Mesothelial cell of epicardium (in vitro differentiated cells): ENCODE results near the gene KLRF2. TPM values are rescaled to one million over a fixed set of nuclear protein-coding genes. Genes with fewer than 3 reads are reported as not detected.
A peak's percentile ranks its signal among the peaks of the same experiment; 100 is the strongest.
"Not testable (repeated sequence)": the region's sequence is repeated elsewhere in the genome, so short reads cannot be mapped to it uniquely, and the experiment has no call there.

ENCODE experiments used
- DNase-seq, 2 experiments: peaks; one replicate each; pipeline ENCODE4 v3.0.0; 2021; ENCODE audit warnings: low spot score in 2 of 2; ENCODE audit not compliant: unreplicated experiment in 2 of 2
- H3K27ac Mint-ChIP-seq: 2 replicates; pipeline ENCODE4 v1.8.0; 2021; ENCODE audit warnings: mixed read lengths
- H3K27me3 Mint-ChIP-seq: 2 replicates; pipeline ENCODE4 v1.8.0; 2021; ENCODE audit warnings: low read depth, mixed read lengths
- H3K36me3 Mint-ChIP-seq: 2 replicates; pipeline ENCODE4 v1.8.0; 2021; ENCODE audit warnings: mixed read lengths
- H3K4me1 Mint-ChIP-seq: 2 replicates; pipeline ENCODE4 v1.8.0; 2021; ENCODE audit warnings: mixed read lengths
- H3K4me3 Mint-ChIP-seq: 2 replicates; pipeline ENCODE4 v1.8.0; 2021; ENCODE audit warnings: mild to moderate bottlenecking, moderate library complexity, mixed read lengths
- H3K9me3 Mint-ChIP-seq: 2 replicates; pipeline ENCODE4 v1.8.0; 2021; ENCODE audit warnings: mixed read lengths
- CTCF ChIP-seq: fragments of 200-600 bp; sonication (generic); IDR thresholded peaks from one replicate; pipeline ENCODE4 v1.5.0; 2021; ENCODE audit warnings: antibody characterized with exemption; ENCODE audit not compliant: unreplicated experiment
- total RNA-seq: library from RNA; stranded (reverse); gene quantifications from 3 replicates; pipeline ENCODE4 v1.2.1, GENCODE V29; 2021

The KLRF2 gene
- total RNA-seq, 1 donor from 2014 or later: not detected

- no peak for TF ChIP-seq CTCF
- Mint-ChIP-seq H3K27me3 (no peaks in the 10 kb centered on the region), H3K4me1 (peaks cover 24% of the 10 kb centered on the region), H3K36me3 (no peaks in the 10 kb centered on the region), H3K27ac (peak overlapping the region; percentile 55), H3K4me3 (no peak overlapping the region), H3K9me3 (no peaks in the 10 kb centered on the region)
- DNase-seq: no peak
Observed at GRCh38 chr12:9872742-9873141, 8.5 kb upstream of the KLRF2 start.

GRCh38 chr12:9876120-9876519, 5.2 kb upstream of the KLRF2 start:
- not testable (repeated sequence) for H3K27me3 Mint-ChIP-seq

GRCh38 chr12:9880532-9881078, 684 bp upstream of the KLRF2 start:
- Mint-ChIP-seq H3K4me3 (no peak overlapping the region), H3K27ac (no peak overlapping the region), H3K36me3 (no peaks in the 10 kb centered on the region), H3K9me3 (no peaks in the 10 kb centered on the region), H3K27me3 (no peaks in the 10 kb centered on the region), H3K4me1 (peaks cover 6% of the 10 kb centered on the region)
- TF ChIP-seq CTCF: no peak
- no peak for DNase-seq

More at GRCh38 chr12:9876120-9876519, 5.2 kb upstream of the KLRF2 start:
- H3K27ac Mint-ChIP-seq, DNase-seq, H3K36me3 Mint-ChIP-seq, H3K9me3 Mint-ChIP-seq, H3K4me3 Mint-ChIP-seq: not testable (repeated sequence)
- H3K4me1 Mint-ChIP-seq: peaks cover 15% of the 10 kb centered on the region

GRCh38 chr12:9881988-9882387, 699 bp downstream of the KLRF2 start:
- TF ChIP-seq CTCF: no peak
- peaks cover 6% of the 10 kb centered on the region for H3K4me1 Mint-ChIP-seq

GRCh38 chr12:9883175-9883574, 1.9 kb downstream of the KLRF2 start:
- DNase-seq: no peak
- TF ChIP-seq CTCF: no peak
- no peak overlapping the region for H3K4me3 Mint-ChIP-seq
- H3K27ac Mint-ChIP-seq: no peak overlapping the region
- H3K9me3 Mint-ChIP-seq: no peaks in the 10 kb centered on the region
- H3K36me3 Mint-ChIP-seq: no peaks in the 10 kb centered on the region
- no peaks in the 10 kb centered on the region for H3K27me3 Mint-ChIP-seq
- peaks cover 6% of the 10 kb centered on the region for H3K4me1 Mint-ChIP-seq

More at GRCh38 chr12:9881988-9882387, 699 bp downstream of the KLRF2 start:
- Mint-ChIP-seq H3K27me3 (no peaks in the 10 kb centered on the region), H3K4me3 (no peak overlapping the region), H3K36me3 (no peaks in the 10 kb centered on the region), H3K27ac (no peak overlapping the region), H3K9me3 (no peaks in the 10 kb centered on the region)
- DNase-seq: no peak

GRCh38 chr12:9888665-9889273, 7.5 kb downstream of the KLRF2 start:
- DNase-seq: no peak
- Mint-ChIP-seq H3K36me3 (no peaks in the 10 kb centered on the region), H3K27me3 (no peaks in the 10 kb centered on the region), H3K9me3 (no peaks in the 10 kb centered on the region), H3K4me3 (no peak overlapping the region), H3K4me1 (no peaks in the 10 kb centered on the region), H3K27ac (no peak overlapping the region)
- TF ChIP-seq CTCF: no peak
